PC-3 (cell line): Measurements from ENCODE around the gene NUDT4B.
"Not testable (repeated sequence)": the region's sequence is repeated elsewhere in the genome, so short reads cannot be mapped to it uniquely, and the experiment has no call there.

ENCODE experiments used
- EZH2 ChIP-seq: fragments of 300-600 bp; sonication (generic); IDR thresholded peaks from one replicate; pipeline ENCODE4 v1.6.1; 2017; ENCODE audit warnings: antibody characterized with exemption, mild to moderate bottlenecking, low read length; ENCODE audit not compliant: unreplicated experiment
- EZH2phosphoT487 ChIP-seq: fragments of 300-600 bp; sonication (generic); IDR thresholded peaks from 2 replicates; pipeline ENCODE4 v1.6.1; 2018; ENCODE audit warnings: mild to moderate bottlenecking, antibody characterized with exemption, low read length, borderline replicate concordance
- TF ChIP-seq, protein P1 (sequence below): fragments of 300-600 bp; sonication (generic); conservative IDR thresholded peaks from 2 replicates; pipeline ENCODE4 v1.5.1; 2017; ENCODE audit warnings: antibody characterized with exemption, low read depth, mild to moderate bottlenecking, low read length

DNA sequence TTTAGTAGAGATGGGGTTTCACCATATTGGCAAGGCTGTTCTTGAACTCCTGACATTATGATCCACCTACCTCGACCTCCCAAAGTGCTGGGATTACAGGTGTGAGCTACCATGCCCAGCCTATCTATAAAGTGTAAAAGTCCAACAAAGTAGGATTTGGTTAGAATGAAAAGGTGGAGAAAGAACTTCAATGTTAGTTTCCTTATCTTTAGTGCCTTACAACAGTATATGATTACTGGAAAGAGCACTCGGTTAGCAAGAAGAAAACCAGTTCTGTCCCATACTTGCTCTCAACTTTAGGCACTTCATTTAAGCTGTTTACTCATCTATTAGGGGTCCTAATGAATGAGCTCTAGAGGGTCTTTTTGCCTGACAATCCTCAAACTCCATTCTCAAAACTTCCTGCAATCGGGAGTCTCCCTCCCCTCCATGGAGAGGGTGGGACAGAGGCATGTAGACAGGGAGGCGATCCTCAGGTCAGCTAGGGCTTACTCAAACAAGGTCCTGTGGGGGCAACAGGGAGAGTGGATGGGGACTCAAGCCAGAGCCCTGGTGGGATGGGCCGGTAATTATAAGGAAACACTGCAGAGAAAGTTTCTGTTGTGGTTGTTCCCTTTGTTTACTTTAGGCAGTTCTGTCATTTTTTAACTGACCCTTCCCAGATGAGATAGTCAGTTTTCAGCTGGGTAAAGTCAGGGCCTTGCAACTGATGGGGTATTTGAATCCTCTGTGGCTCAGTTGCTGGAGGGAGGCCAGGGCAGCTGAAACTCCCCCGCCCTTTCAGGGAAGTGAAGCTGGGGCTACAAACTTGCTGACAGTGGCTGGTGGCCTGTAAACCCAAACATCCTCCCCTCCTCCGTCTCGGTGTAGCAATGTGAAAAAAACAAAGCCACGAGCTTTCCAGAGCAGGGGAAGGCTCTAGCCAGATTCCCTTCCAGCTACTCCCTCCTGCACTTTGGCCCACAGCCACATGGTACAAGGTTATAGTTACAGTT is 4.6 kb upstream of the NUDT4B start:
- TF ChIP-seq, protein P1, sequence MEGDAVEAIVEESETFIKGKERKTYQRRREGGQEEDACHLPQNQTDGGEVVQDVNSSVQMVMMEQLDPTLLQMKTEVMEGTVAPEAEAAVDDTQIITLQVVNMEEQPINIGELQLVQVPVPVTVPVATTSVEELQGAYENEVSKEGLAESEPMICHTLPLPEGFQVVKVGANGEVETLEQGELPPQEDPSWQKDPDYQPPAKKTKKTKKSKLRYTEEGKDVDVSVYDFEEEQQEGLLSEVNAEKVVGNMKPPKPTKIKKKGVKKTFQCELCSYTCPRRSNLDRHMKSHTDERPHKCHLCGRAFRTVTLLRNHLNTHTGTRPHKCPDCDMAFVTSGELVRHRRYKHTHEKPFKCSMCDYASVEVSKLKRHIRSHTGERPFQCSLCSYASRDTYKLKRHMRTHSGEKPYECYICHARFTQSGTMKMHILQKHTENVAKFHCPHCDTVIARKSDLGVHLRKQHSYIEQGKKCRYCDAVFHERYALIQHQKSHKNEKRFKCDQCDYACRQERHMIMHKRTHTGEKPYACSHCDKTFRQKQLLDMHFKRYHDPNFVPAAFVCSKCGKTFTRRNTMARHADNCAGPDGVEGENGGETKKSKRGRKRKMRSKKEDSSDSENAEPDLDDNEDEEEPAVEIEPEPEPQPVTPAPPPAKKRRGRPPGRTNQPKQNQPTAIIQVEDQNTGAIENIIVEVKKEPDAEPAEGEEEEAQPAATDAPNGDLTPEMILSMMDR: not testable (repeated sequence)
- not testable (repeated sequence) for TF ChIP-seq EZH2, EZH2phosphoT487
